Lower lobe of right lung (tissue), 2 donors: ENCODE results near the gene HES5. TPM values are rescaled to one million over a fixed set of nuclear protein-coding genes. Genes with fewer than 3 reads are reported as not detected.

ENCODE experiments used
- ATAC-seq, 2 donors: fragments of 200-7000 bp; cut with Tn5 transposase; one replicate each; pipeline ENCODE4 v1.9.1; 2020 to 2022; ENCODE audit warnings: mild to moderate bottlenecking in 2 of 2, moderate library complexity in 2 of 2
- DNase-seq: peaks from one replicate; pipeline ENCODE4 v3.0.0-alpha.2; 2020
- H3K27ac ChIP-seq: fragments of 200-600 bp; one replicate; pipeline ENCODE4 v1.8.0; 2022
- H3K27me3 ChIP-seq: fragments of 200-600 bp; one replicate; pipeline ENCODE4 v1.8.0; 2022; ENCODE audit warnings: low read depth
- H3K36me3 ChIP-seq: fragments of 200-600 bp; one replicate; pipeline ENCODE4 v1.8.0; 2022; ENCODE audit warnings: mild to moderate bottlenecking
- H3K4me1 ChIP-seq: fragments of 200-600 bp; one replicate; pipeline ENCODE4 v1.8.0; 2022
- H3K4me3 ChIP-seq: fragments of 200-600 bp; one replicate; pipeline ENCODE4 v1.8.0; 2022; ENCODE audit warnings: mild to moderate bottlenecking
- H3K9me3 ChIP-seq: fragments of 200-600 bp; one replicate; pipeline ENCODE4 v1.8.0; 2022
- intact Hi-C: fragments of 100-400 bp; cut with DNase I; formaldehyde crosslinking; loops from one replicate; pipeline ENCODE4 v1.11.0; 2022
- total RNA-seq: library from RNA; stranded (reverse); fragmentation: NEBNext Ultra II Directional; extraction: Animal tissue kit (Norgen Biotek cat#: 25700); gene quantifications from one replicate; pipeline ENCODE4 v1.2.1, GENCODE V29; 2021
- TF ChIP-seq, protein P1 (sequence below): fragments of 200-600 bp; IDR thresholded peaks from one replicate; pipeline ENCODE4 v1.8.0; 2022; ENCODE audit warnings: antibody characterized with exemption, mild to moderate bottlenecking
- donor health status: DM: no; HTN: yes; CAD: no; lungs with severe emphysema.

HES5 gene
- total RNA-seq, 1 donor from 2014 or later, result 1.5 TPM

GRCh38 chr1:2558861-2559260, 28.8 kb upstream of the HES5 start:
- peaks cover 65% of the 10 kb centered on the region for H3K36me3 ChIP-seq
- no peaks in the 10 kb centered on the region for H3K9me3 ChIP-seq
- peaks cover 41% of the 10 kb centered on the region for H3K4me1 ChIP-seq
- intact Hi-C loops, result no loop called here
- DNase-seq, result no peak
- TF ChIP-seq, protein P1, sequence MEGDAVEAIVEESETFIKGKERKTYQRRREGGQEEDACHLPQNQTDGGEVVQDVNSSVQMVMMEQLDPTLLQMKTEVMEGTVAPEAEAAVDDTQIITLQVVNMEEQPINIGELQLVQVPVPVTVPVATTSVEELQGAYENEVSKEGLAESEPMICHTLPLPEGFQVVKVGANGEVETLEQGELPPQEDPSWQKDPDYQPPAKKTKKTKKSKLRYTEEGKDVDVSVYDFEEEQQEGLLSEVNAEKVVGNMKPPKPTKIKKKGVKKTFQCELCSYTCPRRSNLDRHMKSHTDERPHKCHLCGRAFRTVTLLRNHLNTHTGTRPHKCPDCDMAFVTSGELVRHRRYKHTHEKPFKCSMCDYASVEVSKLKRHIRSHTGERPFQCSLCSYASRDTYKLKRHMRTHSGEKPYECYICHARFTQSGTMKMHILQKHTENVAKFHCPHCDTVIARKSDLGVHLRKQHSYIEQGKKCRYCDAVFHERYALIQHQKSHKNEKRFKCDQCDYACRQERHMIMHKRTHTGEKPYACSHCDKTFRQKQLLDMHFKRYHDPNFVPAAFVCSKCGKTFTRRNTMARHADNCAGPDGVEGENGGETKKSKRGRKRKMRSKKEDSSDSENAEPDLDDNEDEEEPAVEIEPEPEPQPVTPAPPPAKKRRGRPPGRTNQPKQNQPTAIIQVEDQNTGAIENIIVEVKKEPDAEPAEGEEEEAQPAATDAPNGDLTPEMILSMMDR, result no peak
- no peak overlapping the region for H3K4me3 ChIP-seq
- H3K27ac ChIP-seq, result no peak overlapping the region
- no peaks in the 10 kb centered on the region for H3K27me3 ChIP-seq
- no peak for ATAC-seq

DNA sequence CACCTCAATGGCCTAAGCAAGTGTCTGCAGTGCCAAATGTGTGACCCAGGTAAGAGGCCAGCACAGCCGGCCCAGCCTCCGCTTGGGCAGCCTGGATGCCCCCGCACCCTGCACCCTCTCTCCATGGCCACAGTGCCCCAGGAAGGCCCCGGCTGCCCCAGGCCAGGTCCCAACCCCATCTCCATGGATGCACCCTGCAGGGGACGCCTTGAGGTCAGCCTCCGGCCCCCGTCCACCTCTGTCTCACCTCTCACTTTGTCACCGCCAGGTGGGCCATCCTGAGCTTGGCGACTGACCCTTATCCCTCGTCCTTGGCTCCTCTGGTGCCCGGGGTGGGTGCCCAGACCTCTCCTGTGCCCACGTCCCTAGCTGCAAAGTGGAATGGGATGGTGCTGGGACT, 28.4 kb upstream of the HES5 start:
- Histone ChIP-seq H3K36me3 (peaks cover 61% of the 10 kb centered on the region), H3K9me3 (no peaks in the 10 kb centered on the region), H3K27me3 (no peaks in the 10 kb centered on the region), H3K4me3 (peak overlapping the region; percentile 95), H3K27ac (no peak overlapping the region), H3K4me1 (peaks cover 41% of the 10 kb centered on the region)
- no peak for DNase-seq
- TF ChIP-seq, protein P1, result no peak
- intact Hi-C loops, result no loop called here
- no peak for ATAC-seq

- no peak for DNase-seq
- peaks cover 41% of the 10 kb centered on the region for H3K4me1 ChIP-seq
- TF ChIP-seq, protein P1, result no peak
- H3K27ac ChIP-seq, result peak overlapping the region; percentile 96
- no peaks in the 10 kb centered on the region for H3K27me3 ChIP-seq
- peak in 1 of 2 donors; percentile 13 for ATAC-seq
- peak overlapping the region; percentile 95 for H3K4me3 ChIP-seq
- H3K36me3 ChIP-seq, result peaks cover 54% of the 10 kb centered on the region
- intact Hi-C loops, result no loop called here
- no peaks in the 10 kb centered on the region for H3K9me3 ChIP-seq
Observed at GRCh38 chr1:2557482-2558400, 27.7 kb upstream of the HES5 start.

DNA sequence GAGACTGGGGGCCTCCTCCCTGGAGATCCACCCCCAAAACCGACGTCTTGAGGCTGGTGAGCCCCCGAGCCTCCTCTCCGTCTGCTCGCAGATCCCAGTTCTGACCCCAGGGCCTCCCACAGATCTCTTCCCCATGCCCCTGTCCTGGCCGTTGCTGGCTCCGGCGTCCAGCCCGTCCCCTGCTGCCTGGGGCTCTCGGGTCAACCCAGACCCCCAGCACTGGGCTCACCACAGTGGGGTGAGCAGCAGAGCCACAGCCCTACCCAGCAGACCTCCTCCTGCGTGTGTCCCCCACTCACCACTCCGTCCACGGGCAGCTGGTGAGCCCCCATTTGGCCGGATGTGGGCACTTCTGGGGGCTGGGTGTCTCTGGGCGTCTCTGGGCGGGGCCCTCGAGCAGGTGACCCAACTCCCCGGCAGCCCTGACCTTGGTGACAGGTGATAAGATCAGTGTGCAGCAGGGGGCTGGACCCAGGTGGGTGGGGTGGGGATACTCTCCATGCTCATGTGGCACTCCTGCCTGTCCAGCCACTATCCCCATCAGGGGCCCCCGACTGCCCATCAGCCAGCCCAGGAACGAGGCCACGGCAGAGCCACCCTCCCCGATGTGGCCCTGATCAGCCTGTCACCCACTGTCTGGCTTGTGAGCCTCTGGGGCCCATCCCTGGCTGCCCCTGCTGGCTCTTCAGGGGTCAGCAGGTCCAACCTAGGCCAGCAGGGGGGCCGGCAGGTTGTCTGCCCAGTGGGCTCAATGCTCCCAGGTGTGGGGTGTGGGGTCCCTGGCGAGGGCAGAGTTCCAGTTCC, 26.8 kb upstream of the HES5 start:
- intact Hi-C loops, result no loop called here
- peak overlapping the region; percentile 95 for H3K4me3 ChIP-seq
- ATAC-seq (peak; percentile 34 to 50), DNase-seq (peak; percentile 70)
- TF ChIP-seq, protein P1, result no peak
- no peaks in the 10 kb centered on the region for H3K27me3 ChIP-seq
- H3K27ac ChIP-seq, result peak overlapping the region; percentile 96
- no peaks in the 10 kb centered on the region for H3K9me3 ChIP-seq
- peaks cover 45% of the 10 kb centered on the region for H3K36me3 ChIP-seq
- peaks cover 41% of the 10 kb centered on the region for H3K4me1 ChIP-seq

- intact Hi-C loops, result no loop called here
- ATAC-seq (peak; percentile 57 to 77), DNase-seq (peak; percentile 80)
- Histone ChIP-seq H3K27me3 (no peaks in the 10 kb centered on the region), H3K9me3 (no peaks in the 10 kb centered on the region), H3K27ac (peak within 1 kb of the TSS; percentile 96), H3K4me3 (peak within 1 kb of the TSS; percentile 95), H3K36me3 (peaks cover 39% of the 10 kb centered on the region), H3K4me1 (peaks cover 41% of the 10 kb centered on the region)
- TF ChIP-seq, protein P1, result no peak
Observed at GRCh38 chr1:2556277-2556677, 26.2 kb upstream of the HES5 start, which contains the start of gene TNFRSF14. Gene TNFRSF14 (plus strand): TSS chr1:2556371. CDS start chr1:2556665, 294 bp downstream.
